22Rv1 (cell line): ENCODE results near the gene PADI1.

Experiments
- ZFX ChIP-seq: fragments of 450-650 bp; IDR thresholded peaks from 2 replicates; pipeline ENCODE4 v1.6.1; 2017; ENCODE audit warnings: antibody characterized with exemption, borderline replicate concordance
- TF ChIP-seq, protein P1 (sequence below): fragments of 450-650 bp; IDR thresholded peaks from 2 replicates; pipeline ENCODE4 v1.5.1; 2017; ENCODE audit warnings: mild to moderate bottlenecking

DNA sequence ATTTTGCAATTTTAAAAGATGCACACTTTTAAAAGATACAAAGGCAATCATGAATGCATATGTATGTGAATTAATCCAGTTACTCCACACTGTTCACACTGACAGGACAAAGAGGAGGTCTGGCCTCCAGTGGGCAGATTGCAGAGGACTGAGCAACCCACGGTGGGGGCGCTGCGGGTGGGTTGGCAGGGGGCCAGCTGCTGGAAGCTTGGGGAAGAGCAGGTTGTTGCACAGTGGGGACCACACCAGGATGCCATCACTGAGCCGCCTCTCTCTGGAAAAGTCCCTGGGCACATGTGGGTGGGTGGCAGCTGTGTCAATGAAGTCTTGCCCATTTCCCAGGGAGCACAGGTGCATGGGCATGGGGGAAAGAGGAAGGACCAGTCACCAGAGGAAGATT, 90.4 kb downstream of the PADI1 start:
- TF ChIP-seq, protein P1, sequence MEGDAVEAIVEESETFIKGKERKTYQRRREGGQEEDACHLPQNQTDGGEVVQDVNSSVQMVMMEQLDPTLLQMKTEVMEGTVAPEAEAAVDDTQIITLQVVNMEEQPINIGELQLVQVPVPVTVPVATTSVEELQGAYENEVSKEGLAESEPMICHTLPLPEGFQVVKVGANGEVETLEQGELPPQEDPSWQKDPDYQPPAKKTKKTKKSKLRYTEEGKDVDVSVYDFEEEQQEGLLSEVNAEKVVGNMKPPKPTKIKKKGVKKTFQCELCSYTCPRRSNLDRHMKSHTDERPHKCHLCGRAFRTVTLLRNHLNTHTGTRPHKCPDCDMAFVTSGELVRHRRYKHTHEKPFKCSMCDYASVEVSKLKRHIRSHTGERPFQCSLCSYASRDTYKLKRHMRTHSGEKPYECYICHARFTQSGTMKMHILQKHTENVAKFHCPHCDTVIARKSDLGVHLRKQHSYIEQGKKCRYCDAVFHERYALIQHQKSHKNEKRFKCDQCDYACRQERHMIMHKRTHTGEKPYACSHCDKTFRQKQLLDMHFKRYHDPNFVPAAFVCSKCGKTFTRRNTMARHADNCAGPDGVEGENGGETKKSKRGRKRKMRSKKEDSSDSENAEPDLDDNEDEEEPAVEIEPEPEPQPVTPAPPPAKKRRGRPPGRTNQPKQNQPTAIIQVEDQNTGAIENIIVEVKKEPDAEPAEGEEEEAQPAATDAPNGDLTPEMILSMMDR, result no peak
- TF ChIP-seq ZFX, result no peak
